Activated gamma-delta T cell (primary cell): ENCODE results near the gene RECQL5.
"Not testable (repeated sequence)": the region's sequence is repeated elsewhere in the genome, so short reads cannot be mapped to it uniquely, and the experiment has no call there.

ENCODE experiments used
- DNase-seq: peaks from one replicate; lab custom pipeline; 2025; lab: John Stamatoyannopoulos, UW

Gene RECQL5

GRCh38 chr17:75647921-75648320, 19.0 kb downstream of the RECQL5 start:
- DNase-seq: no peak

DNA sequence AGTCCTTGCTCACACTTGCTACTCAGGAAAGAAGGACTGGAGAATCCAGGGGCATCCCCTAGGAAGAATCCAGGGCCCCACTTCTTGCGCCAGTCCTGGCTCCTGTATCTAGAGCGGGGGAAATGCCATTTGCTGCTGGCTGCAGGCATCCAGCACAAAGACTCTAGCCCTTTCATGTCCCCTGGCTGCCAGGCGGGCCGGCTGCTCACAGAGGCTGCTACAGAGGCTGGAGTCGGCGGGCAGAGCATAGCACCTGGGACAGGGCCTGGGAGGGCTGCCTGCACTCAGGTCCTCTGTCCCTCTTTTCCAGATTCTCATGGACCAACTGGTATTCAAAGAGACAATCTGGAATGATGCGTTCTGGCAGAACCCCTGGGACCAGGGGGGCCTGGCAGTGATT, 19.9 kb downstream of the RECQL5 start:
- DNase-seq: no peak

DNA sequence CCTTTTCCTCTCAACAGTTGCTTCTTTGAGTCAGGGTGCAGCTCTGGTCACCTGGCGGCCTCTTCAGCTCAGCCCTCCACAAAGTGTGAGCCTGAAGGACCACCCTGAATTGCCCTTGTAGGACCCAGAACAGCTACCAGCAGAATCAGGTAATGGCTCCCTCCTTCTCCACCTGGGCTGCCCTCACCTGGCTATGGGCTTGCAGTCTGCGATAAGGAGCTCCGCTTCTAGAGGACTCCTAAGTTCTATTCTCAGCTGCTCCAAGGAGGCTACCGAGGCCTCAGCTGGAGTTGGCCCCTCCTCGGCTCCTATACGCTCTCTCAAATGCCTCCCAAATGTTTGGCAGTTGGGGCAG, 20.3 kb downstream of the RECQL5 start:
- DNase-seq: no peak

GRCh38 chr17:75645889-75646637, 20.9 kb downstream of the RECQL5 start:
- no peak for DNase-seq

- DNase-seq: no peak
These were observed 21.5 kb downstream of the RECQL5 start for GRCh38 chr17:75645501-75645888.

DNA sequence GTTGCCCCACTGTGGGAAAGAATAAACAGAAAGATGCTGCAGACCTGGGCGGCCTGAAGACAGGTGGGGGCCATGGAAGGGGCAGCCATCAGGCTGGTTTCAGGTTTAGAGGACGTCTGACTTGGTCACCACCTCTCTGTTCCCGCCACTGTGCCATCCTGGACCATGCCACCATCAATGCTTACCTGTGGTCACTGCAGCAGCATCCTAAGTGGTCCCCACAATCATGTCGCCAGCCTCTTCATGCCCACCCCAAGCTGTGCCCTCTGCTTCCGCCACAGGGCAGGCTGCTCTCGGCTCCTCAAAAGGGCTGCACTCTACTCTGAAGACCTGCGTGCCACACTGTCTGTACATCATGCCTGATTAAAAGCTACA, 23.3 kb downstream of the RECQL5 start:
- no peak for DNase-seq

DNA sequence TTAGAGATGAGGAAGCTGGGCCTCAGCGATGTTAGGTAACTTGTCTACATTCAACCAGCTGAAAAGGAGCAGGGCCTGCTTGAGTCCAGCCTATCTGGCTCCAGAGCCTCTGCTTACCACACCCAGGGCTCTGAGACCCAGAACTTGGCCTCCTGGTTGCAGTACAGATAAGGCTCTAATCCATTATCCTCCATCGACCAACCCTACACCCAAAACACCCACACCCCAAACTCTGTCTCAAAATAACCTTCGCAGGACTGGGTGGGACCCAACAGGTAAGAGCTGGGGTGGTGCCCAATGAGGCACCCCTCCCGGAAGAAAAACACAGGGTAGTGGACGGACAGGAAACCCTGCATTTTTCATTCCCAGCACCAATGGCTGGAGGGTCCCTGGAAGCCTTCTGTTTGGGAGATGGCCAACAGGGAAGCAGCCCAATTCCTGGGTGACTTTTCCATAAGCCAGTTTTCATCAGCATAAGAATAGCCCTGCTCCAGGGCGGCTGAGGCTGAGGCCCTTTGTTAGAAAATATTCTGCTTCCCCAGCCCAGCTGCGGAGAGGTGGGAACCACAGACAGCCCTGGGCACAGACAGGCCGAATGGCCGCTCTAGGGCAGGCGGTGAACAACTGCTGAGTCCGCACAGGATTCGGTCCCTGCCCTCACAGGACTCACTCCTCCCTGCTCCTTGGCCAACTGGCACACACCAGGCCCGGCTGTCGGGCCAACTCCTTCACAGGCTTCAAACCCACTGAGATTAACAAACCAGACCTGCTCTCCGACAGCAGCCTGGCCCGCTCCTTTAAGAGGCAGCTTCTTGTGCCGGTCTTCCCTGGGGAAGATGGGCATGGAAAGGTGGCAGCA, 23.9 kb downstream of the RECQL5 start:
- no peak for DNase-seq

DNA sequence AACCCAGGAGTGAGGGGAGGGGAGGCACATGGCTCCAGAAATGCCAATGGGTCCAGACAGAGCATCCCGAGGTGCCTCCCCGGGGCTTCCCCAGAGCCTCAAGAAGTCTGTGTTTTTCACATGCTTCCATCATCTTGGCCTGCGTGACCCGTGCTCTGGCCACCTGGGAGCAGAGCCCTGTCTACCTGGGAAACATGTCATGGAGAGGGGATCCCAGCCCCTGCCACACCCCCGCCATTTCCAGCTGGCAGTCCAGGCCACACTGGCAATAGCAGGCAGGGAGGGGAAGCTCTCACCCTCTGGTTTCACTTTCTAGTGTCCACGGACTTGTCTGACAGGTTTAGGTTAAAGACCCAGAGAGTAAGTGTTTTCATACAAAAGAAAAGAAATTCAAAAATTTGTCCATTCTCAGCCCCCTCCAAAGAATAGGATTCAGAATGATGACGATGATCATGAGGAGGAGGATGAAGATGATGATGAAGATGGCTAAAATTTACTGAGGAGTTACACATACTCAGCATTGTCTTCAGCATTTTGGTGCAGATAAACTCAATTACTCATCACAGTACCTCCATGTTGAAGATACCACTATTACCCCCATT, 24.7 kb downstream of the RECQL5 start:
- no peak for DNase-seq

DNA sequence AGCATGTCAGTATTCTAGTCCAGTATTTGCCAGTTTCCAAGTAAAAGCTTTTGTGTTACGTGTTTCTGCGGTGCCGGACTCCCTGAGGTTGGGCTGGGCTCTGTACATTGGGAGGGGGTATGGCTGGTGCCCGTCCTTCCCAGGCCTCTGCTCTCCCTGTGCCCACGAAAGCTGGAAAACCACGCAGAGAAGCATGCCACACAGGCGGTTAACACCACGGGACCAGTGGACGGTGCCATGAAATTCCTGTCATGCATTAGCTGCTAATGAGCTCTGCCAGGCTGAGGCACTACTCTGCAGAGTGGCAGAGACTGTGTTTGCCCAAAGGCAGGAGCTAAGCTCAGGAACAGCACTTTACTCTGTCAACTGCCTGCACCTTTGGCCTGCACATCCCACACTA, 25.6 kb downstream of the RECQL5 start:
- DNase-seq: no peak

- DNase-seq: no peak
These were observed 26.3 kb downstream of the RECQL5 start for GRCh38 chr17:75640556-75641119.

DNA sequence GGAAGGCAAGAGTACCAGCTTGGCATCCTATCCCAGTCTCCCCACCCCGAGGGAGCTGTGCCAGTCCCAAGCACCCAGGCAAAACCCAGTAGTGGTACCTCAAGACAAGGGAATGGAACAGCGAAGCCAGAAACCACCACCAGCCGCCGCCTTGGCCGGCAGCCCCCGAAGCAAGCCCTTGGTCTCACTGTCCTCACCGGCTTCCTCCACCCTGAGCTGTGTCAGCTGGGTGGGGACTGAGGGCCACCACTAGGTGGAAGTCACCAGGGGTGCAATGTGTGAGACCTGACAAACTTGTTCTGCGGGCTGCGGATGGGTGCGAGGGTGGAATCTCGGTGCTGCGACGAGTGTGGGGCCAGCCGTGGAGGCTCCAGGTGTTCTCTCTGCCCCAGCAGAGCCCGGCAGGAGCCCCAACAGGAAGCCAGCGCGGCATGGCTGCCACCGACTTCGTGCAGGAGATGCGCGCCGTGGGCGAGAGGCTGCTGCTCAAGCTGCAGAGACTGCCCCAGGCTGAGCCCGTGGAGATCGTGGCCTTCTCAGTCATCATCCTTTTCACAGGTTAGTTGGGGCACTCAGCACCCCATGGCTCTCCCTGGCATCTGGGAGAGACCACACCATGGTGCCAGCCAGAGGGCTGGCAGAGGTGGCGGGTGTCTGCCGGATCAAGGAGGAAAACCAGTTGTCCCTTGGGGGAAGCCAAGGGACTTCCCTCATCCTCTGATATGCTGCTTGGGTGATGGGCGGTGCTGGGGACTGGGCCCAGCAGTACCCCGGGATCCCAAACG, 27.0 kb downstream of the RECQL5 start:
- DNase-seq: no peak

DNA sequence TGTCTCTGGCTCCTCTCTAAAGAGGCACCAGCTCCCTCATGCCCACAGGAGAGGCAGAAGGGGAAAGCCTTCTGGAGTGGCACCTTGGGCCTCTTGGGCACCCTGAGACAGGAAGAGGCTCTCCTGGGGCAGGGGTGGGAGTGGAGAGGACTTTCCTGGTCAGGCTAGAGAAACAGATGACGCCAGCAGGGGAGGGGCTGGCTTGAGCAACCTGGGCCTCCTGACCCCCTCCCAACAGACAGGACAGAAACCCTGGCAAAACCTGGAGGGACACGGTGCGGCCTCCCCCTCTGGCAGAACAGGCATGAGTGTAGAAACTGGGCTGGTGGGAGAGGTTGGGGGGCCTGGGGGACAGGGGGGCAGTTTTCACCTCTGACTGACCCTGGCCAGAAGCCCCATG, 27.6 kb downstream of the RECQL5 start:
- no peak for DNase-seq

GRCh38 chr17:75638893-75639292, 28.1 kb downstream of the RECQL5 start:
- DNase-seq: no peak

- not testable (repeated sequence) for DNase-seq
These were observed 28.9 kb downstream of the RECQL5 start for GRCh38 chr17:75638039-75638438.

- DNase-seq: no peak
These were observed 29.4 kb downstream of the RECQL5 start for GRCh38 chr17:75637551-75637950.

GRCh38 chr17:75637143-75637538, 29.8 kb downstream of the RECQL5 start:
- no peak for DNase-seq

- no peak for DNase-seq
These were observed 30.4 kb downstream of the RECQL5 start for GRCh38 chr17:75636381-75637142.

DNA sequence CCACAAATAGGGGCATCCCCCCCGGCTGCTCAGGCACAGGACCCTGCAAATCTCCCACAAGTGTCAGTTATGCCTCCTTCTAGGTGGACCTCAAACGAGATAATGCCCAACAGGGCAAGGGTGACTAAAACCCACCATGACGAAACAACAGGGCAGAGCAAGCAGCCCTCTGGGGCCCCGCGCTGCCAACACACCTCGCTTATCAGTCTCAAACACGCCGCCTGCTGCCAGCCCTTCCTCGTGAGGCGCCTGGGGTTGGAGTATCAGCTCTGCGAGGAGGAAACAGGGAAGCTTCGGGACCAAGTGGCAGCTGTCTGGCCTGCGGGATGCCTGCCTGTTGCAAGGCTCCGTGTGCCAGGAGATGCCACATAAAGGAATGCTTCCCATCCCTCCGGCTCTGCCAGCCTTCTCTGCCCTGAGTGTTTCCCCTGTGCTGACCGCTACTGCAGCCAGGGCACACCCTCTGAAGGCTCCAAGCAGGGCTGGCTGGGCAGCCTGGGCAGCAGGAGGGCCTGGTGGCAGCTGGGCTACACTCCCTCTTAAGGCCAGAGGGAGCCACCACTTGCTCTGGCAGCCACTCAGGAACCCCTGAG, 31.2 kb downstream of the RECQL5 start:
- DNase-seq: no peak

- DNase-seq: no peak
These were observed 32.0 kb downstream of the RECQL5 start for GRCh38 chr17:75634754-75635609.

DNA sequence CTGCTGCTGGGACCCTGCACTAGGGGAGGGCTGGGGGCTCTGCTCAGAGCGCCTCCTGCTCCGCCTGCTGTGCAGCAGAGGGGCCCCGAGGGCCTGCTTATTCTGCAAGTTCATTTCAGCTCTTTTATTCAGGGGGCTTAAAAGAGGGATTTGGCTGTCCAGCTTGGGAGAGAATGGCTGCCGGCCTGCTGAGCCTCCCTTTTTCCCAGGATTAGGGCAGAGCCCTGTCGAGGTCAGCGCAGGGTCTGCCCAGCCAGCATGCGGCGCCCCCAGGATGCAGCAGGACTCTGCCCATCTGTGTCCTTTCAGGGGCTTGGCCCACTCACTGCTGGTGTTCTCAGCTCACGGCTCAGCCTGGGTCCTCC, 32.6 kb downstream of the RECQL5 start:
- DNase-seq: no peak
